ENCODE measurements around the gene PLEKHF1.
"Not testable (repeated sequence)": the region's sequence is repeated elsewhere in the genome, so short reads cannot be mapped to it uniquely, and the experiment has no call there.

PLEKHF1 gene, protein sequence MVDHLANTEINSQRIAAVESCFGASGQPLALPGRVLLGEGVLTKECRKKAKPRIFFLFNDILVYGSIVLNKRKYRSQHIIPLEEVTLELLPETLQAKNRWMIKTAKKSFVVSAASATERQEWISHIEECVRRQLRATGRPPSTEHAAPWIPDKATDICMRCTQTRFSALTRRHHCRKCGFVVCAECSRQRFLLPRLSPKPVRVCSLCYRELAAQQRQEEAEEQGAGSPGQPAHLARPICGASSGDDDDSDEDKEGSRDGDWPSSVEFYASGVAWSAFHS

DNA sequence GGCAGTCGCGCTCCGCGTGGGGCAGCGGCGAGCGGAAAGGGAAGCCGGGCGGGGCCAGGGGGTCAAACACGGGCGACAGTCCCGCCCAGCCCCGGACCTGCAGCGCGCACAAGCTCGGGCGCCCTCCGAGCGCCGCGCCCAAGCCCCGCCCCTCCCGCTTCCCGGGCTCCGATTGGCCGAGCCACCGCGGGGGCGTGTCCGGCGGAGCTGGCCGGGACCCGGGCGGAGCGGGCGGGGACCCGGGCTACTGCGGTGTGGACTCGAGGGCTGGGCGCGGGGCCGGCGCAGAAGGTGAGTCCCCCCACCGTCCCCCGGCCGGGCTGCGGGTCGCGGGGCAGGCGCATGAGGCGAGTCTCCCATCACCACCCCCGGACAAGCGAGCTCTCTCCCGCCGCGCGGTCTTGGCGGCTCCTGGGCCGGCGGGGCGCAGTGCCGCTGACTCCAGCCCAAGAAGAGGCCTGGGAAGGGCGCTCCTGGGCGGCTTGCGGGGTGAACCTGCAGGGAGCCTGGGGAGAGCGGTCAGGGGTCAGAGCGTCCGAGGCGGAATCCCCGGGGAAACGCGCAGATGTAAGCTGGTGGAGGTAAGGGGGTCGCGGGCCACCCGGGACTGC is at the start of gene PLEKHF1:
TSS of gene PLEKHF1 (plus strand) at position 247 of the 611 bp plus-strand sequence. CDS start 8,379 bp downstream, outside the sequence.
- DNase-seq (ENCODE audit: low read depth): peak; percentile 83

DNA sequence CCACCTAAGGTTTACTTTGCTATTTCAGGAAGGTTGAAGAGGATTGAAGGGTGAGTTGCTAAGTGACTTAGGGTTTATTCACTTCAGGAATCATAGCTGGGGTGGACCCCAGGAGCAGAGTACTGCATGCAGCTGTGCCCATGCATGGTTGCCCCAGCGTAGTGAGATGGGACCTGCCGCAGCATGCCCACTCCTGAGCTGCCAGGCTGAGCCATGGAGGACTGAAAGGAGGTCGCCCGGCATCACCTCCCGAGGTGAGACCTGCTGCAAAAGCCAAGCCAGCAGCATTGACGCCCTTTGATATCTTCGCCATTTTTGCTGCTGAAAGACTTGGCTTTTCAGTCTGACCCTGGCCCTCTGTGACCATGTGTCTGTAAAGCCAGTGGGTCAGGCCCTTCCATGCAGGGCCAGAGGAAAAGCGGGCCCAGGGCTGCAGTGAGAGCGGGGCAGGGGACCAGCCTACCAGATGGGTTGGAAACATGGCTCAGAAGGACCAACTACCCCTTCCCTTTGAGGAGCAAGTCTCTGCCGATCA is 49.3 kb upstream of the PLEKHF1 start:
- no peak for DNase-seq (ENCODE audit: low read depth)

DNA sequence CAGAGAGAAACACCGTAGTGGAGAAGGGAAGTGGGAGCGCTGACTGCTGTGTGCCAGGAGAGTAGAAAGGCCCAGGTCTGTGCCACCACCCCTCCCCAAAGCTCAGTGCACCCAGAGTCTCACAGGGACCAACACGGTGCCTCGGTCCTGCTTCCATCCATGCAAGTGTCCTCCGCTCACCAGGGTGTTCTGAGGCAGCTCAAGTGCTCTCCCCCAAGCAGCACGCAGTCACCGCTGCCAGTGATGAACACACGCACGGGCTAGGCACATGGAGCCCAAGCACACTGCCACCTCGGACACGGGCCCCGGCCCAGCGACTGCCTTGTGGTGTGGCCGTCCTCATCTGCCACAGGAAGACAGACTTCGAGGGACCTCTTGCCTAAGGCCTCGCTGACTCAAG is 48.7 kb upstream of the PLEKHF1 start:
- DNase-seq (ENCODE audit: low read depth): no peak

DNA sequence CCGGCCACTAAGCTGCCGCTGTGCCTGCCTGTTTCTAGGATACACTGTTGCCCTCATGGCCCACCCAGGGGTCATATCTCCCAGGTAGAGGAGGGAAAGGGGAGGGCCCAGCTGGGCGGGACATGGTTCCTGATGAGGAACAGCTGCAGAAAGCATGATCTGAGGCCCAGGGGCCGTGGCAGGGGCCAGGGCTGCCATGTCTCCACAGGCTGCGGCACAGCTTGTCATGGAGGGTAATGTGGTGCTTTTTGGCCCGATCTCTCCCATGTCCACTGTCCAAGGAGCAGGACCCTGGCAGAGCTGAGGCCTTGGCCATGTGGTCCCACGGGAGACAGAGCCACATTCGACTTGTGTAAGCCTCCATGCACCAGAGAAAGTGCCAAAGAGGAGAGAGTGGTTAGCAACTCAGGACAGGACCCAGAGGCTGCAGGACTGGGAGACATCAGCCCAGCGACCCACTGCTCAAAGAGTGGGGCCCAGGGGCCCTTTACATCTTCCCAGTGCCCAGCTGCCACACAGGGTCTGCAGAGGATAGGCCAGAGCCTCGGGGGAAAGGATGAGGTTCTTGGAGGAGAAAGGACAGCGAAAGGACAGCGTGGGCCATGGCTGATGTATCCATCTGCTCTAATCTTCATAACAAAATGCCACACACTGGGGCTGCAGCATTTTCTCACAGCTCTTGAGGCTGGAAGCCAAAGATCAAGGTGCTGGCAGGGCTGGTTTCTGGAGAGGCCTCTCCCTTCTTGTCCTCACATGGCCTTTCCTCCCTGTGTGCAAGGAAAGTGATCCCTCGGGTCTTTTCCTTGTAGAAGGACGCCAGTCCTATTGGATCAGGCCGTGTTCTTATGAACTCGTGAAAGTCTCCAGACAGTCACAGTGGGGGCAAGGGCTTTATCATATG is 47.6 kb upstream of the PLEKHF1 start:
- no peak for DNase-seq (ENCODE audit: low read depth)

DNA sequence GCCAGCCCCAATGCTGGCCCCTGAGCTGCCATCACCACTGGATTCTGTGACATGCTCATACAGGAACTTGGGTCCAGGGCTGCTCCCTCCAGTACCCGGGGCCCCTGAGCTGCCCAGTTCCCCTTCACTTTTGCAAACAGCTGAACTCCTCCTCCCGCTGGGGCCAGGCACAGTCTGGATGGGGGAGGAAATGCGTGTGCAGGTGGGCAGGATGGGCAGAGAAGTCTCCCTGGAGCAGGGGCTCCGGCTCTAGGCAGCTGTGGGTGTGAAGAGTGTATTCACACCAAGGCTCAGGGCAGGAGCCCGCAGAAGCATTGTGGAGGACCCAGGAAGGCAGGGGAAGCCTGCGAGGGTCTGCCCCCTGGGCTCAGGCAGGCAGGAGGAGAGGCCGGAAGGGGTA is 46.8 kb upstream of the PLEKHF1 start:
- no peak for DNase-seq (ENCODE audit: low read depth)

DNA sequence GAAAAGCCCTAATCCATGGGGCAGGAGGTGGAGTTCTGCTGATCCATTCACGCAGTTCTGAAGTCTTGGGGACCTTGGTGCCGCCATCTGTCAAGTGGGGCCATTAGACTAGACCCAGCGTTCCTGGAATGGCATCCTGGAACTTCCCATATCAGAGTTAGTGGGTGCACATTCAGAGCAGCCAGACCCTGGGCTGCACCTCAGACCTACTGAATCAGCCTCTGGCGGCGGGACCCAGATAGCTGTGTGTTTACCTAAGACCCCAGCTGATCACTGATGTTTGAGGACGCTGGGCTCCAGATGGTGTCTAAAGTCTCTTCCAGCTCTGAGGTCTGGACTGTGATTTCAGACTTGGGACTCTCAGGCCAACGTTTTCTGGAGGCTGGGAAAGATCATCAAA is 46.4 kb upstream of the PLEKHF1 start:
- DNase-seq (ENCODE audit: low read depth): no peak

DNA sequence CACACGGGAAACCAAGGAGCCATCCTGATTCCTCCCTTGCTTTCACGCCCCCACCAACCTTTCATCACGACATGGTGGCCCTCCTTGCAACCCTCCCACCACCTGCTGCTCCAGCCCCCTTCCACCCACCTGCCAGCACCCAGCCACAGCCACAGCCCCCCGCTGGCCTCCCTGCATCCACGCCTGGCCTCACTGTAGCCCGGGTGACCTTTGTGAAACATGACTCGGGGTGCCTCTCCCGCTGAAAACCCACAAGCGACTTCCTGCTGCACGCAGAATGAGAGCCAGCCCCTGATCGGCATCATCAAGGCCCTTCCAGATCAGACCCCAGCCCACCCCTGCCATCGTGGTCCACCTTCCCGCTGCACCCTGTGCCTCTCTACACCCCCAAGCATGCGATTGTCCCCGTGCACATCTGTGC is 44.3 kb upstream of the PLEKHF1 start:
- DNase-seq (ENCODE audit: low read depth): peak; percentile 58

DNA sequence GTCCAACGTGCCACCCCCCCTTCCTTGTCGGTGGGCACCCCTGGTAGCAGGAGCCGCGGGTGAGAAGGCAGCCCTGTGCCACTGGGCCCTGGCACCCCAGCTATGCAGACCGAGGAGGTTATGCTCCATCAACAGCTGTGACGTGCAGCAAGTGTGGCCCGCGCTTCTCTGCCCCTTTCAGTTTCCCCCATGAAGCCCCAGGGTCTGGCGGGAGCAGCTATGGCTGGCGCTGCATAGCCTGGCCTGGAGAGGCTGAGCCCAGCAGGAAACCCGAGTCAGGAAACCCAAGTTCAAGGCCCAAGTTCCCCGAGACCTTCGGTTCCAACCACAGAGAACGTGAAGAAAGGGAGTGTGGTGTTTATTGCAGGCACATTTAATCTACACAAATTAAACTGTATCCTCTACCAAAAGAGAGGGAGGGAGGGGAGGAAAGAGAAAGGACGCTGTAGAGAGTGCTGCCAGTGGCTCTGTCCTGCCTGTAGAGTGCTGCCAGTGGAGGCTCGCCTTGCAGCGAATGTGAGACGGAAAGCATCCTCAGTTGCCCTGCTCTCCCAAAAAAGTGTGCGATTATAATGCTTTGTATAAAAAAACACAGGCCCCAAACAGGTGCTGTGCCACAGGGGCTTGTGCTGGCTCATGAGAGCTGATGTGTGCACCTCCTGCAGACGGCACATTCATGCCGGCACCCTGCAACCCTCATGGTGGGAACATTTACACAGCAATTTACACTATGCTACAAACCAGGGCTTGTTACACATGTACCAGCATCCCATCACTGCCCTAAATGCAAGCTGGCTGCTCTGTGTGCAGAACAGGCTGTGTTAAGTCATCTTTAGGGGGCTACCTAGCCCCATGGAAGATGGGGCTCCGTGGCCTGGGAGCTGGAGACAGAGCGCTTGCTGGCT is 42.8 kb upstream of the PLEKHF1 start:
- no peak for DNase-seq (ENCODE audit: low read depth)

DNA sequence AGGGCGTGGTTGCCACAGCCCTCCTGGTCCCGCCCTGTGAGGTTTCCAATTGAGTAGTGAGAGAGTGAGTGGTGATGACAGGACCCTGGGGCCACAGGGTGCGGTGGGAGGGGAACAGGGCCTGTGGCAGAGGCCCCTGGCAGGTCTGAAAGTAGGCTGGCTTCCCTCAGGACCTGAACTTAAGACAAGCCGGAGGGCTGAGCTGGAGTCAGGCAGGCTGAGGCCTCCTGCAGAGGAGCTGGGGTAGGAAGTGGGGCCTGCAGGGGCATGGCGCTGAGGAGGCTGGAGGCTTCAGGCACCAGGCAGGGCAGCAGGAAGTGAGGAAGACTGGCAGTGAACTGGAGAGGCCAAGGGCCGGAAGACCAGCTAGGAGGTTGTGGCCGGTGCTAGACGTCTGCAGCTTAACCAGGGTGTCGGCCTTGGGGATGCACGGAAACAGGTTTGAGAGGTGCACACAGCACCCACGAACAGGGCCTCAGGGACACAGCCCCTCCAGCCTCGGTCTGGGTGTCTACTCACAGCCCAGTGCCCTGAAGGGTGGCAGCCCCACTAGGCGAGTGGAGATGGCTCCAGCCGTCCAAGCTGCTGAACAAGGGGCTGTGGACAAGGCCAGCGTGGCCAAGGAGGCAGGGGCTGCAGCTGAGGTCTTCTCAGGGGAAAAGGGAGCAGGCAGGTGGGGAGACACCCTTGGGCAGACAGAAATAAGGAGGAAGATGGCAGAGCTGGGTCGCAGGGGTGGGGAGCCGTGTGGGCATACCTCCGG is 41.4 kb upstream of the PLEKHF1 start:
- peak; percentile 57 for DNase-seq (ENCODE audit: low read depth)

DNA sequence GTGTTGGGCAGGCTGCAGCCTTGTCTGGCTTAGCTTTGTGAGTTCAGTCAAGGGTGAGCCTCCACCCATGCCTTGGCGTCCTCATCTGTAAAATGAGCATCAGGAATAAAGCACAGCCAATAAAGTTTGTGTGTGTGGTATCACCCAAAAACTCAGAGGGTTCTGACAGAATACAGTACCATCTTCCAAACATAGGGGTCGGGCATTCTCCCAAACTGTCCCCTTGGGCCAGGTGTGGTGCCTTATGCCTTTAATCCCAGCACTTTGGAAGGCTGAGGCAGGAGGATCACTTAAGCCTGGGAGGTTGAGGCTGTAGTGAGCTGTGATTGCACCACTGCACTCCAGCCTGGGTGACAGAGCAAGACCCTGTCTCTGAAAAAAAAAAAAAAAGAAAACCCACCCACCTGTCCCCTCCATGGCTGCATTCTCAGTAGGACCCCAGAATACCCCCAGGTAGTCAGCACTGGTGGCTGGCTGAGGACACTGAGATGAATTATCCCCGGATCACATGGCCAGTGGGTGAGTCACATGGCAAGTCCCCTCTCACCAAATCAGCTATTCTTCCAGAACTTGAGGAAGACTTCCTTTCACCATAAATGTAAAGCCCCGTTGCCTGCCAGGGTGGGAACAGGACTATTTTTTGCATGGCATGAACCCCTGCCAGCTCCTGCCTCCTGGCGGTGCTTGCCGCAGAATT is 40.6 kb upstream of the PLEKHF1 start:
- no peak for DNase-seq (ENCODE audit: low read depth)

DNA sequence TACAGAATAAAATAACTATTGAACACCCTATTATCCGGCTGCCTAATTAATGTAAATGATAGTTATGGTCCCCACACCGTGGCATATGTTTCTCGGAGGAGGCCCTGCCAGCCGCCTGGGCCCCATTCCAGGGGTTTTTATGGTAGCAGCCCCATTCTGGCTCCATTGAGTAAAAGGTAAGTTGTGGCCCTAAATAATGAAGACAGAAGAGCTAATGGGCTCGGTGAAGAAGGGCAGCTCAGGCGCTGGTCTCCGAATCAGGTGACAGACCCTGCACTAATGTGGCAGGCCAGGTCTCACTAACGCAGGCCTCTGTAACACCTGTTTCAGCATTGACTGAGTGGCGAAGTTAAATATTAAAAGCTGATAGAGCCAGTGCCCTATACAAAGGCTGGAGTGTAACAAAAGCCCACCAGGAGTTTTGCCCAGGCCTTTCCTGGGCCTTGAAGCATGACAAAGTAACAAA is 40.0 kb upstream of the PLEKHF1 start:
- no peak for DNase-seq (ENCODE audit: low read depth)

DNA sequence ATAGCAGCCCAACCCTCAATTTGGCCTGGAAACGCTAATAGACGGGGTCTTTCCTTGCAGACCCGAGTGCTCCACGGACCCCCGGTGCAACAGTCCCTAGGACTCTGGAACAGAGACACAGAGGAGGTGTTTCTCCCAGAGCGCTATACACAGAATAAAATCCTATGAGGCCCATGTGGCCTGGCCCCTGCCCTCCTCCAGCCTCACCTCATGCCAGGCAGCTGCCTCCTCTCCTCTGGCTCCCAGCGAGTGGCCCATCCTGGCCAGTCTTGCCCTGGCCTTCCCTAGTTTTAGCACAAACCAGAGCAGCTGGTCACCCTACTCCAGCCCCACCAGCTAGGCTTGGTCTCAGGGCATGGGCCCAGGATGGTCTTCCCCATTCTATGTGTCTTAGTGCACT is 38.9 kb upstream of the PLEKHF1 start:
- DNase-seq (ENCODE audit: low read depth): no peak

DNA sequence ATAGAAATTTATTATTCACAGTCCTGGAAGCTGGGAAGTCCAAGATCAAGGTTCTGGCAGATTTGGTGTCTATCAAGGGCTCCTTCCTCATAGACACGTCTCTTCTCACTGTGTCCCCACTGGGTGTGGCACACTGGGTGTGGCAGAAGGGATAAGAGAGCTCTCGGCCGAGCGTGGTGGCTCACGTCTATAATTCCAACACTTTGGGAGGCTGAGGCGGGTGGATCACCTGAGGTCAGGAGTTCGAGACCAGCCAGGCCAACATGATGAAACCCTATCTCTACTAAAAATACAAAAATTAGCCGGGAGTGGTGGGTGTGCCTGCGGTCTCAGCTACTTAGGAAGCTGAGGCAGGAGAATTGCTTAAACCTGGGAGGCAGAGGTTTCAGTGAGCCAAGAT is 38.4 kb upstream of the PLEKHF1 start:
- DNase-seq (ENCODE audit: low read depth): not testable (repeated sequence)

DNA sequence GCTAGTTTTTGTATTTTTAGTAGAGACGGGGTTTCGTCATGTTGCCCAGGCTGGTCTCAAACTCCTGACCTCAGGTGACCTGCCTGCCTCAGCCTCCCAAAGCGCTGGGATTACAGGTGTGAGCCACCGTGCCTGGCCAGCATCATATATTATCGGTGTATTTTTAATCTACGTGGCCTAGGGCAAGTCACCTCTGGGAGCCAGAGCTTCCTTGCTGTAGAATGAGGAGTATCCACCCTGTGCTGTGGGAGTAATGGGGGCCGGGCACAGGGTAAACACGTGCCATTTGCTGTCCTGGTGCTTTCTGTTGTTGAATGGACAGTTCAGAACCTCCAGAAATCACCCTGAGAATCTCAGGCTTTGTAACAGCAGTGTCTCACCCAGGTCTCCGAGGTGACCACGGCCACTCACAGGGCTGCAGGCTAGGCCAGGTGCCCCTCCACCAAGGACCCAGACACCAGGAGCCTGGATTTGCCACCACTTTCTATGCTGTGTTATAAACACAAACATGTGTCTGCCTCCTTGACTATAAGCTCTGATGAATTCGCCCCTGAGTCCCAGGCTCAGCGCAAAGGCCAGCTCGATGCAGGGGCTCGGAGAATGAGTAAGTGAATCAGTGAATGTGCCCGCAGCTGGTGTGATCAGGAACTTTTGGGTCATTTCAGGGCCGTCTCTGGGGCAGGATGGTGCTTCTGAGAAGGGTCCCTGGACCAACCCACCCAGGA is 36.4 kb upstream of the PLEKHF1 start:
- no peak for DNase-seq (ENCODE audit: low read depth)

DNA sequence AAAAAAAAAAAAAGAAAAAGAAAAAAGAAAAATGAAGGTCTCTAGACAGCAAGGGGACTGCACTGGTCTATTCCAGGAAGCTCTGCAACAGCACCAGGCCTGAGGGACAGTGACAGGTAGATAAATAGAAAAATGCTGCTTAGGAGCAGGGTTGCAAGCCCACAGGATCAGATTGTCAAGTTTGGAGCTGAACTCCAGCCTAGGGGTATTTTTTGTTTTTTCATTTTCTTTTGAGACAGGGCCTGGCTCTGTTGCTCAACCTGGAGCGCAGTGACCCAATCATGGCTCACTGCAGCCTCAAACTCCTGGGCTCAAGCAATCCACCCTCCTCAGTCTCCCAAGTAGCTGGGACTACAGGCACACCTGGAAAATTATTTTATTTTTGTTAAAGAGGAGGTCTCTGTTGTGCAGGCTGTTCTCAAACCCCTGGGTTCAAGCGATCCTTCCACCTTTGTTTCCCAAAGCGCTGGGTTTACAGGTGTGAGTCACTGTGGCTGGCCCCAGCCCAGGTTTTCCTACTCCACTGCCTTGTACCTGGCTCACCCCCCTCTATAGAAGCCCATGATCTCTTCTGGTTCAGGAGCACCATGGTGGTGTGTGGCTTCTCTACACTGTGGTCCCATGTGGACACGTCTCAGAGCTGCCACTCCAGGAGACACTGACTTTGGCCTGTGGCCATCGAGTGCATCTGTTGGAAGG is 35.3 kb upstream of the PLEKHF1 start:
- DNase-seq (ENCODE audit: low read depth): no peak

DNA sequence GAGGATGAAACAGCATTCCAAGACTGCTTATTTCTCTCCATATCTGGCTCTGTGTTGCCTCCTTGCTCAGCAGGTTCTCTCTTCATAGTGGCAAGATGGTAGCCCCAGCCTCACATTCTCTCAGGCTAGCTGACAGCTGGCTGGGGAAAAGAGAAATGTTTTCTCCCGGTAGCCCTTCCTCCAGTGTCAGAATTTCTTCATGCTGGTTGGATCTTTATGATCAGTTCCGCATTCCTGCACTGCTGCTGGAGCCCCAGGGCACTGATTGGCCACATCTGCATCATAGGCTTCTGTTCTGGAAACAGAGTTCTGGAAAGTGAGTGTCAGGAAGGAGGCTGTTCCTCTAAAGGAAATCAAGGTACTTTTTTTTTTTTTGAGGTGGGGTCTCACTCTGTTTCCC is 34.6 kb upstream of the PLEKHF1 start:
- no peak for DNase-seq (ENCODE audit: low read depth)

DNA sequence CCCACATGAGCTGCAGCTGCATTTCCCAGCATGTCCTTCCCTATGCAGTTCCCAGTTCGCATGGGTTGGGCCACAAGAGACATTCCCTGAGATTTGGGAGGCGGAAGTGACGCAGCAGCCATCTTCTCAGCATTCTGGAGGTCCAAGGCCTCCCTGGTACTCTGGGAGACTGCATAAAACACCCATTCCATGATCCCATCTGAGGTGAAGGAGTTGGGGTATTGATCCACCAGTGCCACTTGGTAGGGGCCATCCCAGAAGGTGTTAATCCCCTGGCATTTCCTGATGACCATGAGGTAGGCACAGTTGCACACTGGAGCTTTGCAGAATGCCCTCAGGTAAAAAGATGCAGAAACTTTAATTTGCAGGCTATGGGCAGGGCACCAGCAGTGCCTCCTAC is 33.8 kb upstream of the PLEKHF1 start:
- DNase-seq (ENCODE audit: low read depth): no peak

DNA sequence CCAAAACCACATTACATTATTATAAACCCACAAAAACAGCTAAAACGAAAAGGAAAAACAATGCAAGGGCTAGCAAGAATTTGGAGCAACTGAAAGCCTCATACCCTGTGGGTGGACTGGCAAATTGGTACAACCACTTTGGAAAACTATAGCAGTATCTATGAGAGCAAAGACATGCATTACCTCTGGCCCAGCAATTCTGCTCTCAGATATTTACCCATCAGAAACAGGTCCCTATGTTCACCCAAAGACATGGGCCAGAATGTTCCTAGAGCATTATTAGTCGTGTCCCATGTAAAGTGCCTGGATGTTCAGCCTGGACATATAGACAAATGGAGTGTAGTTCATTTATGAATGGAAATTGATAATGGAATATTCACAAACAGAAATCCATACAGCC is 31.3 kb upstream of the PLEKHF1 start:
- DNase-seq (ENCODE audit: low read depth): no peak

Data from activated T-cell treated with anti-CD3 and anti-CD28 coated beads for 24 hours (primary cell).